SU-DHL-6 (cell line): ENCODE measurements around the gene BCAS4.

Experiments
- H2AFZ ChIP-seq: fragments of 200-600 bp; sonication (generic); 2 replicates; pipeline ENCODE4 v1.6.1; 2014; ENCODE audit warnings: low read depth, mild to moderate bottlenecking, moderate library complexity, mixed read lengths, antibody characterized with exemption, low read length; ENCODE audit not compliant: severe bottlenecking
- H3F3A ChIP-seq: fragments of 200-600 bp; shearing (Covaris generic); 2 replicates; pipeline ENCODE4 v1.6.0; 2016; ENCODE audit warnings: antibody characterized with exemption, mild to moderate bottlenecking; ENCODE audit not compliant: insufficient read depth
- H3K27ac ChIP-seq: fragments of 200-600 bp; sonication (generic); 2 replicates; pipeline ENCODE4 v1.5.1; 2016; ENCODE audit warnings: low read depth, mild to moderate bottlenecking, low read length, moderate library complexity, mixed read lengths
- H3K27me3 ChIP-seq: fragments of 200-600 bp; sonication (generic), shearing (Covaris generic); 2 replicates; pipeline ENCODE4 v1.6.0; 2014; ENCODE audit warnings: mild to moderate bottlenecking, low read length
- H3K36me3 ChIP-seq: fragments of 200-600 bp; sonication (generic); 2 replicates; pipeline ENCODE4 v1.6.1; 2014; ENCODE audit warnings: mild to moderate bottlenecking, low read length, mixed read lengths
- H3K4me2 ChIP-seq: fragments of 300-600, 200-600 bp; shearing (Covaris generic), sonication (generic); 2 replicates; pipeline ENCODE4 v1.6.0; 2014; ENCODE audit warnings: low read length, low read depth, mild to moderate bottlenecking; ENCODE audit not compliant: poor library complexity, severe bottlenecking
- H3K4me3 ChIP-seq: fragments of 200-600 bp; sonication (generic); 2 replicates; pipeline ENCODE4 v1.5.1; 2014; ENCODE audit warnings: antibody characterized with exemption, low read length, mild to moderate bottlenecking, mixed read lengths; ENCODE audit not compliant: insufficient read depth, poor library complexity, severe bottlenecking
- H3K79me2 ChIP-seq: fragments of 200-600 bp; sonication (generic); 2 replicates; pipeline ENCODE4 v1.6.1; 2014; ENCODE audit warnings: mild to moderate bottlenecking, low read length, moderate library complexity; ENCODE audit not compliant: insufficient read depth
- H3K9ac ChIP-seq: fragments of 200-600 bp; sonication (generic); 2 replicates; pipeline ENCODE4 v1.7.0; 2014; ENCODE audit warnings: mild to moderate bottlenecking, low read length
- H3K9me2 ChIP-seq: fragments of 200-600 bp; sonication (generic); replicated peaks from 2 replicates; pipeline ENCODE4 v1.6.1; 2014; ENCODE audit warnings: low read length; ENCODE audit not compliant: insufficient read depth
- H3K9me3 ChIP-seq: fragments of 200-600 bp; sonication (generic); 2 replicates; pipeline ENCODE4 v1.6.1; 2014; ENCODE audit warnings: low read length, mixed read lengths; ENCODE audit not compliant: insufficient read depth
- H4K20me1 ChIP-seq: fragments of 200-600 bp; sonication (generic); 2 replicates; pipeline ENCODE4 v1.6.1; 2014; ENCODE audit warnings: low read depth, mild to moderate bottlenecking, antibody characterized with exemption, low read length, moderate library complexity, mixed read lengths
- EZH2phosphoT487 ChIP-seq: fragments of 200-600 bp; sonication (generic), shearing (Covaris generic); conservative IDR thresholded peaks from 2 replicates; pipeline ENCODE4 v1.6.1; 2018; ENCODE audit warnings: mild to moderate bottlenecking, antibody characterized with exemption, low read length, moderate library complexity, mixed read lengths
- TF ChIP-seq, protein P1 (sequence below): fragments of 200-600 bp; sonication (generic); IDR thresholded peaks from one replicate; pipeline ENCODE4 v1.5.1; 2017; ENCODE audit warnings: antibody characterized with exemption, mild to moderate bottlenecking, low read length, moderate library complexity; ENCODE audit not compliant: insufficient read depth, poor library complexity, severe bottlenecking

Gene BCAS4

DNA sequence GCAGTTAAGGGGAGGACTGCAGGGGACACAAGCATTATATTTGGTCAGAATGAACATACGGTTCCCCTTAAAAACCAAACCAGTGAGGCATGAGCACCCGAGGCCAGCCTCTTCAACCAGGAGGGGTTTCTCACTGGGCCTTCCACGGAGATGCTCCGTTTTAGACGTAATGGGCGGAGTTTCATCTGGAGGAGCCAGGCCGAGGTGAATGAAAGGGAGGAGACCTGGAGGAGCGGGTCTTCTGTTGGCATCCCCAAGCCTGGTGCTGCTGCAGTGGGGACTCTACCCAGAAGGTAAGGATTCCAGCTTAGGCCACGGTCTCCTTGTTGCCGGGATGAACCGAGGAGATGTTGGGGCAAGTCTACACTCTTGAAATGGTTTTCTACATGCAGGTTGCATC lies 89.0 kb downstream of the BCAS4 start:
- Histone ChIP-seq H3K79me2 (no peaks in the 10 kb centered on the region), H3K36me3 (no peaks in the 10 kb centered on the region), H4K20me1 (no peaks in the 10 kb centered on the region), H3K9ac (no peak overlapping the region), H3K27ac (no peak overlapping the region), H3K27me3 (no peaks in the 10 kb centered on the region), H3F3A (peaks cover 19% of the 10 kb centered on the region), H3K9me3 (no peaks in the 10 kb centered on the region), H2AFZ (no peak overlapping the region), H3K4me3 (no peak overlapping the region), H3K9me2 (no peaks in the 10 kb centered on the region), H3K4me2 (no peak overlapping the region)
- TF ChIP-seq, protein P1, sequence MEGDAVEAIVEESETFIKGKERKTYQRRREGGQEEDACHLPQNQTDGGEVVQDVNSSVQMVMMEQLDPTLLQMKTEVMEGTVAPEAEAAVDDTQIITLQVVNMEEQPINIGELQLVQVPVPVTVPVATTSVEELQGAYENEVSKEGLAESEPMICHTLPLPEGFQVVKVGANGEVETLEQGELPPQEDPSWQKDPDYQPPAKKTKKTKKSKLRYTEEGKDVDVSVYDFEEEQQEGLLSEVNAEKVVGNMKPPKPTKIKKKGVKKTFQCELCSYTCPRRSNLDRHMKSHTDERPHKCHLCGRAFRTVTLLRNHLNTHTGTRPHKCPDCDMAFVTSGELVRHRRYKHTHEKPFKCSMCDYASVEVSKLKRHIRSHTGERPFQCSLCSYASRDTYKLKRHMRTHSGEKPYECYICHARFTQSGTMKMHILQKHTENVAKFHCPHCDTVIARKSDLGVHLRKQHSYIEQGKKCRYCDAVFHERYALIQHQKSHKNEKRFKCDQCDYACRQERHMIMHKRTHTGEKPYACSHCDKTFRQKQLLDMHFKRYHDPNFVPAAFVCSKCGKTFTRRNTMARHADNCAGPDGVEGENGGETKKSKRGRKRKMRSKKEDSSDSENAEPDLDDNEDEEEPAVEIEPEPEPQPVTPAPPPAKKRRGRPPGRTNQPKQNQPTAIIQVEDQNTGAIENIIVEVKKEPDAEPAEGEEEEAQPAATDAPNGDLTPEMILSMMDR: no peak
- TF ChIP-seq EZH2phosphoT487: no peak

GRCh38 chr20:50885068-50885467 lies 90.2 kb downstream of the BCAS4 start:
- H3K4me2 ChIP-seq: no peak overlapping the region
- H4K20me1 ChIP-seq: no peaks in the 10 kb centered on the region
- no peaks in the 10 kb centered on the region for H3K9me2 ChIP-seq
- TF ChIP-seq, protein P1: no peak
- no peak for TF ChIP-seq EZH2phosphoT487
- H3K27me3 ChIP-seq: no peaks in the 10 kb centered on the region
- peaks cover 31% of the 10 kb centered on the region for H3F3A ChIP-seq
- peaks cover under 1% of the 10 kb centered on the region; the same call in 1 of the 2 replicates for H3K36me3 ChIP-seq
- no peak overlapping the region for H2AFZ ChIP-seq
- H3K4me3 ChIP-seq: no peak overlapping the region
- H3K79me2 ChIP-seq: no peaks in the 10 kb centered on the region
- H3K9me3 ChIP-seq: no peaks in the 10 kb centered on the region
- no peak overlapping the region for H3K9ac ChIP-seq
- no peak overlapping the region for H3K27ac ChIP-seq

DNA sequence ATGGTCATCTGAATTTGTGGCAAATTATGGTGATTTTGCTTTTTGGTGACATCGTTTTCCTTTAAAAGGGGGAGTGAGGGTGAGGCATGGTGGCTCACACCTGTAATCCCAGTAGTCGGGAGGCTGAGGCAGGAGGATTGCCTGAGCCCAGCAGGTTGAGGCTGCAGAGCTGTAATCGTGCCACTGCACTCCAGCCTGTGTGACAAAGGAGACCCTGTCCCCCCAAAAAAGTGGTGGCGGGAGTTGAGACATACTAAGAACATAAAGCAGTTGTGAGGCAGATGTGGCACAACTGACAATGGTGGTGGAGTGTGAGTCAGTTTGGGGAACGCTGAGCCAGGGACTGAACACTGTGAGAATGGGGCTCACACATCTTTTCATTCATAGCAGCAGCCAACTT lies 90.9 kb downstream of the BCAS4 start:
- Histone ChIP-seq H3K9me3 (no peaks in the 10 kb centered on the region), H3K9ac (no peak overlapping the region), H3K79me2 (no peaks in the 10 kb centered on the region), H3K4me2 (no peak overlapping the region), H4K20me1 (no peaks in the 10 kb centered on the region), H3K4me3 (no peak overlapping the region), H3K9me2 (no peaks in the 10 kb centered on the region), H2AFZ (no peak overlapping the region), H3F3A (peaks cover 38% of the 10 kb centered on the region), H3K36me3 (peaks cover 4% of the 10 kb centered on the region; the same call in 1 of the 2 replicates), H3K27me3 (no peaks in the 10 kb centered on the region), H3K27ac (no peak overlapping the region)
- TF ChIP-seq, protein P1: no peak
- no peak for TF ChIP-seq EZH2phosphoT487
